Lower leg skin (tissue), 3 donors: ENCODE data around the gene C5orf63.
"Not testable (repeated sequence)": the region's sequence is repeated elsewhere in the genome, so short reads cannot be mapped to it uniquely, and the experiment has no call there.

Experiments used
- CTCF ChIP-seq, 3 donors: fragments of 450-650 bp; IDR thresholded peaks; one replicate each; pipeline ENCODE4 v1.5.1; 2016; ENCODE audit warnings: antibody characterized with exemption in 3 of 3, mild to moderate bottlenecking in 3 of 3, moderate library complexity in 2 of 3
- POLR2A ChIP-seq, 2 donors: fragments of 450-650 bp; IDR thresholded peaks; one replicate each; pipeline ENCODE4 v1.6.1; 2016 to 2017; ENCODE audit warnings: antibody characterized with exemption in 2 of 2, mild to moderate bottlenecking in 1 of 2, moderate library complexity in 1 of 2

GRCh38 chr5:127108624-127109260 is 35.4 kb upstream of the C5orf63 start:
- TF ChIP-seq CTCF, POLR2A (IDR thresholded peaks at IDR 0.05): not testable (repeated sequence)
